OCI-LY3 (cell line): ENCODE results near the gene CMTM3.
"Not testable (repeated sequence)": the region's sequence is repeated elsewhere in the genome, so short reads cannot be mapped to it uniquely, and the experiment has no call there.

Experiments
- H2AFZ ChIP-seq: fragments of 200-600, 300-600 bp; shearing (Covaris generic); 2 replicates; pipeline ENCODE4 v1.6.0; 2014; ENCODE audit warnings: antibody characterized with exemption, low read depth, low read length
- H3K27ac ChIP-seq: fragments of 200-600, 300-600 bp; sonication (generic); 2 replicates; pipeline ENCODE4 v1.5.1; 2014; ENCODE audit warnings: mild to moderate bottlenecking, low read length, moderate library complexity, mixed read lengths
- H3K27me3 ChIP-seq: fragments of 200-600, 300-600 bp; sonication (generic); 2 replicates; pipeline ENCODE4 v1.6.1; 2014; ENCODE audit warnings: low read depth, low read length, mixed read lengths
- H3K36me3 ChIP-seq: fragments of 200-600, 300-600 bp; sonication (generic); replicated peaks from 2 replicates; pipeline ENCODE3; 2014; ENCODE audit warnings: low read depth, low read length, mixed read lengths
- H3K4me1 ChIP-seq: fragments of 300-600, 200-600 bp; sonication (generic); 2 replicates; pipeline ENCODE4 v1.6.1; 2014; ENCODE audit warnings: low read length, mixed read lengths
- H3K4me2 ChIP-seq: fragments of 200-600, 300-600 bp; sonication (generic); 2 replicates; pipeline ENCODE4 v1.6.1; 2014; ENCODE audit warnings: low read length, mixed read lengths
- H3K4me3 ChIP-seq: fragments of 300-600, 200-600 bp; sonication (generic); 2 replicates; pipeline ENCODE4 v1.5.1; 2014; ENCODE audit warnings: antibody characterized with exemption, mild to moderate bottlenecking, low read length, moderate library complexity
- H3K79me2 ChIP-seq: fragments of 300-600, 200-600 bp; shearing (Covaris generic); 2 replicates; pipeline ENCODE4 v1.6.1; 2014; ENCODE audit warnings: mild to moderate bottlenecking, low read length, mixed read lengths
- H3K9ac ChIP-seq: fragments of 300-600, 200-600 bp; shearing (Covaris generic); 2 replicates; pipeline ENCODE4 v1.6.0; 2014; ENCODE audit warnings: mild to moderate bottlenecking, low read length, moderate library complexity
- H3K9me3 ChIP-seq: fragments of 200-600, 300-600 bp; shearing (Covaris generic); 2 replicates; pipeline ENCODE4 v1.6.1; 2014; ENCODE audit warnings: low read length, mixed read lengths; ENCODE audit not compliant: insufficient read depth
- H4K20me1 ChIP-seq: fragments of 200-600, 300-600 bp; sonication (generic); 2 replicates; pipeline ENCODE4 v1.6.1; 2016; ENCODE audit warnings: low read length, mixed read lengths; ENCODE audit not compliant: insufficient read depth
- EZH2phosphoT487 ChIP-seq: fragments of 200-600 bp; shearing (Covaris generic); IDR thresholded peaks from 2 replicates; pipeline ENCODE4 v1.6.1; 2018; ENCODE audit warnings: antibody characterized with exemption, mixed run types, low read depth
- TF ChIP-seq, protein P1 (sequence below): fragments of 200-600, 300-600 bp; sonication (generic); IDR thresholded peaks from 2 replicates; pipeline ENCODE4 v1.5.1; 2014; ENCODE audit warnings: antibody characterized with exemption, low read length, low read depth

Gene CMTM3

DNA sequence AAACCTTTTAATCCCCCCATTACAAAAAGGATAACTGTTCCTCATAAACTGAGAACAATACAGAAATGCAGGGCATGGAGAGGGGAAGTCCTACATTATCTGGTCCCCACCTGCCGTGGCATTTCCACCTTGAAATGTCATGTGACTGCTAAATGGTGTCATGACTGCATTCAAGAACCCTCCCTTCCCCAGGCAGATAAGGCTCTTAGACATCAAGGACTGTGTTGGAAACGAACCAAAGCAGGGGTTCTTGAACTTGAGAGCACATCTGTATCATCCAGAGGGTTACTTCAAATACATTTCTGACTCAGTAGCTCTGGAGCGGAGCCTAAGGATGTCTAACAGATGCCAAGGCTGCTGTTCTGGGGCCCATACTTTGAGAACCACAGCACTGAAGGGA is 18.4 kb downstream of the CMTM3 start:
- Histone ChIP-seq H3K4me2 (no peak overlapping the region), H3K27ac (no peak overlapping the region), H4K20me1 (no peaks in the 10 kb centered on the region), H3K4me3 (no peak overlapping the region), H3K9ac (no peak overlapping the region), H2AFZ (no peak overlapping the region), H3K79me2 (no peaks in the 10 kb centered on the region), H3K9me3 (no peaks in the 10 kb centered on the region), H3K4me1 (peaks cover 11% of the 10 kb centered on the region), H3K36me3 (no peaks in the 10 kb centered on the region), H3K27me3 (no peaks in the 10 kb centered on the region)
- TF ChIP-seq, protein P1, sequence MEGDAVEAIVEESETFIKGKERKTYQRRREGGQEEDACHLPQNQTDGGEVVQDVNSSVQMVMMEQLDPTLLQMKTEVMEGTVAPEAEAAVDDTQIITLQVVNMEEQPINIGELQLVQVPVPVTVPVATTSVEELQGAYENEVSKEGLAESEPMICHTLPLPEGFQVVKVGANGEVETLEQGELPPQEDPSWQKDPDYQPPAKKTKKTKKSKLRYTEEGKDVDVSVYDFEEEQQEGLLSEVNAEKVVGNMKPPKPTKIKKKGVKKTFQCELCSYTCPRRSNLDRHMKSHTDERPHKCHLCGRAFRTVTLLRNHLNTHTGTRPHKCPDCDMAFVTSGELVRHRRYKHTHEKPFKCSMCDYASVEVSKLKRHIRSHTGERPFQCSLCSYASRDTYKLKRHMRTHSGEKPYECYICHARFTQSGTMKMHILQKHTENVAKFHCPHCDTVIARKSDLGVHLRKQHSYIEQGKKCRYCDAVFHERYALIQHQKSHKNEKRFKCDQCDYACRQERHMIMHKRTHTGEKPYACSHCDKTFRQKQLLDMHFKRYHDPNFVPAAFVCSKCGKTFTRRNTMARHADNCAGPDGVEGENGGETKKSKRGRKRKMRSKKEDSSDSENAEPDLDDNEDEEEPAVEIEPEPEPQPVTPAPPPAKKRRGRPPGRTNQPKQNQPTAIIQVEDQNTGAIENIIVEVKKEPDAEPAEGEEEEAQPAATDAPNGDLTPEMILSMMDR: no peak
- no peak for TF ChIP-seq EZH2phosphoT487

DNA sequence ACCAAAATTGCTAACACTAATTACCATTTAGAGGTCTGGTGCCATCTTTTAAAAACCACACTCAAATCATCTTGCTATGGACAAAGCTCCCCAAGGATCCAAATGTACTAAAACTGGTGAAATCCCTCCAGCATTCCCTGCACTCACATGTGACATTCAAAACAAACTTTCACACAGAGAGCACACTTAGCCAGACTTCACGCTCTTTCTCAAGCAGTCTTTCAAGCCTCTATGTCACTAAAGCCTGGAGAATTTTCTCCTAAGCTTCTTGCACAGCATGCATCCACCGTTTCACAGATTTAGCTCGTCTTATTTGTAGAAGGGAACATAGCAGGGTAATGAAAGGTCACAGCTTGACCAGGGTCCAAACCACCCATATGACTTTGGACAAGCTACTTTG is 19.3 kb downstream of the CMTM3 start:
- no peak overlapping the region for H3K27ac ChIP-seq
- TF ChIP-seq, protein P1: no peak
- no peak for TF ChIP-seq EZH2phosphoT487

DNA sequence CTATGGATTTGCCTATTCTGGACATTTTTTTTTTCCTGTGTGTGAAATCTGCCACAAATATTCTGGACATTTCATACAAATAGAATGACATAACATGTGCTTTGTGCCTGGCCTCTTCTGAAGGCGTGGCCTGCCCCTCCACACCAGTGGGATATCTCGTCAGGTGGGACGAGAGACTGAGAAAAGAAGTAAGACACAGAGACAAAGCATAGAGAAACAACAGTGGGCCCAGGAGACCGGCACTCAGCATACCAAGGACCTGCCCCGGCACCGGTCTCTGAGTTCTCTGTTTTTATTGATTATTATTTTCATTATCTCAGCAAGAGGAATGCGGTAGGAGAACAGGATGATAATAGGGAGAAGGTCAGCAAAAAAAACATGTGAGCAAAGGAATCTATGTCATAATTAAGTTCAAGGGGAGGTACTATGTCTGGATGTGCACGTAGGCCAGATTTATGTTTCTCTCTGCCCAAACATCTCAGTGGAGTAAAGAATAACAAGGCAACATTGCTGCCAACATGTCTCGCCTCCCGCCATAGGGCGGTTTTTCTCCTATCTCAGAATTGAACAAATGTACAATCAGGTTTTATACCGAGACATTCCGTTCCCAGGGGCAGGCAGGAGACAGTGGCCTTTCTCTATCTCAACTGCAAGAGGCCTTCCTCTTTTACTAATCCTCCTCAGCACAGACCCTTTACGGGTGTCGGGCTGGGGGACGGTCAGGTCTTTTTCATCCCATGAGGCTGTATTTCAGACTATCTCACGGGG is 23.3 kb downstream of the CMTM3 start:
- H4K20me1 ChIP-seq, H3K9ac ChIP-seq, H3K4me2 ChIP-seq, H3K27me3 ChIP-seq, H3K79me2 ChIP-seq, H3K4me3 ChIP-seq, H3K4me1 ChIP-seq, H2AFZ ChIP-seq, H3K27ac ChIP-seq, H3K9me3 ChIP-seq, H3K36me3 ChIP-seq: not testable (repeated sequence)

More for the DNA sequence above, 19.3 kb downstream of the CMTM3 start:
- Histone ChIP-seq H3K4me2 (no peak overlapping the region), H3K4me1 (peaks cover 11% of the 10 kb centered on the region), H3K9me3 (no peaks in the 10 kb centered on the region), H3K9ac (no peak overlapping the region), H3K36me3 (no peaks in the 10 kb centered on the region), H4K20me1 (no peaks in the 10 kb centered on the region), H3K79me2 (no peaks in the 10 kb centered on the region), H3K4me3 (no peak overlapping the region), H2AFZ (no peak overlapping the region), H3K27me3 (no peaks in the 10 kb centered on the region)

DNA sequence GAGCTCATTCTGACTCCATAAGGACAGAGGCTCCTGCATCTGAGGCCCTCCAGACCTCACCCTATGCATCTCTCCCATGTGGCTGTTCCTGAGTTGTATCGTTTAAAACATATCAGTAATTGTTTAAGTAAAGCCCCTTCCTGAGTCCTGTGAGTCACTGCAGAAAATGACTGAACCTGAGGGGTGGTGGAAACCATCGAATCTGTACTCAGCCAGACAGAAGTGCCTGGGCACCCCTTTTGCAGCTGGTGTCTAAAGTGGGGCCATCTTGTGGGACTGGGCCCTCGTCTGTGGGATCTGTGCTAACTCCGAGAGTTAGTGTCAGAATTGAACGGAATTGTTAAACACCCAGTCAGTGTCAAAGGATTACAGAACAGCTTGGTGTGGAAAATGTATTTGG is 25.4 kb downstream of the CMTM3 start:
- Histone ChIP-seq H3K4me1 (no peaks in the 10 kb centered on the region), H4K20me1 (no peaks in the 10 kb centered on the region), H3K4me3 (no peak overlapping the region), H3K9me3 (no peaks in the 10 kb centered on the region), H3K9ac (no peak overlapping the region), H3K79me2 (no peaks in the 10 kb centered on the region), H3K4me2 (no peak overlapping the region), H3K27ac (no peak overlapping the region), H3K27me3 (no peaks in the 10 kb centered on the region), H2AFZ (no peak overlapping the region), H3K36me3 (no peaks in the 10 kb centered on the region)
- no peak for TF ChIP-seq EZH2phosphoT487
- TF ChIP-seq, protein P1: no peak

DNA sequence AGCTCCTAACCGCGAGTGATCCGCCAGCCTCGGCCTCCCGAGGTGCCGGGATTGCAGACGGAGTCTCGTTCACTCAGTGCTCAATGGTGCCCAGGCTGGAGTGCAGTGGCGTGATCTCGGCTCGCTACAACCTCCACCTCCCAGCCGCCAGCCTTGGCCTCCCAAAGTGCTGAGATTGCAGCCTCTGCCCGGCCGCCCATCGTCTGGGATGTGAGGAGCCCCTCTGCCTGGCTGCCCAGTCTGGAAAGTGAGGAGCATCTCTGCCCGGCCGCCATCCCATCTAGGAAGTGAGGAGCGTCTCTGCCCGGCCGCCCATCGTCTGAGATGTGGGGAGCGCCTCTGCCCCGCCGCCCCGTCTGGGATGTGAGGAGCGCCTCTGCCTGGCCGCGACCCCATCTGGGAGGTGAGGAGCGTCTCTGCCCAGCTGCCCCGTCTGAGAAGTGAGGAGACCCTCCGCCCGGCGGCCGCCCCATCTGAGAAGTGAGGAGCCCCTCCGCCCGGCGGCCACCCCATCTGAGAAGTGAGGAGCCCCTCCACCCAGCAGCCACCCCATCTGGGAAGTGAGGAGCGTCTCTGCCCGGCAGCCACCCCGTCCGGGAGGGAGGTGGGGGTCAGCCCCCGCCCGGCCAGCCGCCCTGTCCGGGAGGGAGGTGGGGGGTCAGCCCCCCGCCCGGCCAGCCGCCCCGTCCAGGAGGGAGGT is 26.2 kb downstream of the CMTM3 start:
- H3K4me3 ChIP-seq, H3K4me1 ChIP-seq, H3K9me3 ChIP-seq, H3K79me2 ChIP-seq, H4K20me1 ChIP-seq, H3K9ac ChIP-seq, H3K27me3 ChIP-seq, H3K27ac ChIP-seq, H3K4me2 ChIP-seq, H2AFZ ChIP-seq, H3K36me3 ChIP-seq: not testable (repeated sequence)

DNA sequence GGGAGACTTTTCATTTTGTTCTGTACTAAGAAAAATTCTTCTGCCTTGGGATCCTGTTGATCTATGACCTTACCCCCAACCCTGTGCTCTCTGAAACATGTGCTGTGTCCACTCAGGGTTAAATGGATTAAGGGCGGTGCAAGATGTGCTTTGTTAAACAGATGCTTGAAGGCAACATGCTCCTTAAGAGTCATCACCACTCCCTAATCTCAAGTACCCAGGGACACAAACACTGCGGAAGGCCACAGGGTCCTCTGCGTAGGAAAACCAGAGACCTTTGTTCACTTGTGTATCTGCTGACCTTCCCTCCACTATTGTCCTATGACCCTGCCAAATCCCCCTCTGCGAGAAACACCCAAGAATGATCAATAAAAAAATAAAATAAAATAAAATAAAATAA is 27.1 kb downstream of the CMTM3 start:
- not testable (repeated sequence) for H3K27ac ChIP-seq, H3K36me3 ChIP-seq, H3K9me3 ChIP-seq, H3K9ac ChIP-seq, H3K4me1 ChIP-seq, H3K4me2 ChIP-seq, H3K4me3 ChIP-seq, H3K79me2 ChIP-seq, H3K27me3 ChIP-seq, H2AFZ ChIP-seq, H4K20me1 ChIP-seq
